SH-SY5Y (cell line): Measurements from ENCODE around the gene TEX35.

Experiments
- GATA2 ChIP-seq: IDR thresholded peaks from 2 replicates; pipeline ENCODE4 v1.6.1; 2011; ENCODE audit warnings: mild to moderate bottlenecking, low read depth, low read length
- GATA3 ChIP-seq: IDR thresholded peaks from 2 replicates; pipeline ENCODE4 v1.6.1; 2011; ENCODE audit warnings: low read depth, mild to moderate bottlenecking, low read length, moderate library complexity

DNA sequence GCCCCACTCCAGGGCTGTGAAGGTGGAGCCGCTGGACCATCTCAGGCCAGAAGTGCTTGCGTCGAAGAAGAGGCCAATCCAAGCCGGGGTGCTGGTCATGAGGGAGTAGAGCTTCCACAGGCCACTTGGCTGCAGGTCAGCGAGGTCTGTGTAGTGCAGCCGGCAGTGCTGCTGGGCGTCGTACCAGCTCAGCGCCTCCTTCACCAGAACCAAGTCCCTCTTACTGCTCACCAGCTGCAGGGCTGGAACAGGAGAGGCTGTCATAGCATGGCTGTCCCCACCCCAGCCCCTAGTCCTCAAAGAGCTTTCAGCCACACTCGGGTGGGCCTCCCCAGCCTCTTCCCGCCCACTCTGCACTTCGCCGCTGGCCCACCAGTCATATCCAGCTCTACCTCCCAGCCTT lies 18.3 kb upstream of the TEX35 start:
- TF ChIP-seq GATA3, result no peak
- TF ChIP-seq GATA2, result no peak
